Measurements from ENCODE around the gene MGAT3.
A peak's percentile ranks its signal among the peaks of the same experiment; 100 is the strongest.

MGAT3 gene

DNA sequence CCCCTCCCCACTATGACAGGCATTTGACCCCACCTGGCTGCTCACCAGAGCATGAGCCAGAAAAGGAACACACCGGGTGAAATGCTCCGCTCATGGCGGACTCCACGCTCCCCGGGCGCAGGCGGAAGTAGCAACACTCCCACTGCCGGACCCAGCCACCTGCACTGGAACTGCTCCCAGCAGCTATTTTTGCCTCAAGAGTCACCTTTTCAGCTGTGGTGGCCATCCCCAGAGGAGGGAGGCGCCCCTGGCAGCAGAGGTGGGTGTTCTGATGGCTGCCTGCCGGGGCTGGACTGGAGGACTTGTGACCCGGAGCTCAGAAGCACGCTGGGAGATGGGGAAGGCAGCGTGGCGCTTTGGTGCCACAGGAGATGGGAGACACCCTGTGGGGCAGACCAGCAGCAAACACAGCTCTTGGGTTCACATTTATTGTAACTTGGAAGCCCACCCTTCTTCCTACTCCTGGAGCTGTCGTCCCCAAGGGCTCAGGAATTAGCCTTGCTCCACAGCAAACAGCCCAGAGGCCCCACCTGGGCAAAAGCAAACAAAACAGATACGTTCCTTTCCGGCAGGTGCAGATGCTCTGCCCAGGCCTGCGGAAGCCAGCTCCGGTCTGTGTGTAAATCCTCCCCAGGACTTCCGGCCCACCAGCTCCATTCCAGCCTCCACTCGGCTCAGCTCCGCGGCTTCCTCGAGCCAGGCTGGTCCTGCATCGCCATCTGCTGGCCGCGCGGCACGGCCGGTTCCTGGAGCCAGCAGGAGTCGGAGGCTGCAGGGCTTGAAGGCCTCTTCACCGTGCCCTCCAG is 72.1 kb downstream of the MGAT3 start:
- peak; percentile 65 to 71 for DNase-seq (ENCODE audit: low read depth in 2 of 2)

GRCh38 chr22:39529487-39529851 is 72.7 kb downstream of the MGAT3 start:
- no peak for DNase-seq (ENCODE audit: low read depth in 2 of 2)

- DNase-seq (ENCODE audit: low read depth in 2 of 2), result no peak
These were observed 73.3 kb downstream of the MGAT3 start for GRCh38 chr22:39530116-39530515.

- DNase-seq (ENCODE audit: low read depth in 2 of 2), result no peak
These were observed 74.0 kb downstream of the MGAT3 start for GRCh38 chr22:39530692-39531331.

GRCh38 chr22:39532215-39533073 is 75.6 kb downstream of the MGAT3 start, which contains the start of gene RPS19BP1:
Gene RPS19BP1 (minus strand): TSS chr22:39532748. CDS start chr22:39532738, 10 bp downstream.
- DNase-seq (ENCODE audit: low read depth in 2 of 2), result peak; percentile 97 to 98

DNA sequence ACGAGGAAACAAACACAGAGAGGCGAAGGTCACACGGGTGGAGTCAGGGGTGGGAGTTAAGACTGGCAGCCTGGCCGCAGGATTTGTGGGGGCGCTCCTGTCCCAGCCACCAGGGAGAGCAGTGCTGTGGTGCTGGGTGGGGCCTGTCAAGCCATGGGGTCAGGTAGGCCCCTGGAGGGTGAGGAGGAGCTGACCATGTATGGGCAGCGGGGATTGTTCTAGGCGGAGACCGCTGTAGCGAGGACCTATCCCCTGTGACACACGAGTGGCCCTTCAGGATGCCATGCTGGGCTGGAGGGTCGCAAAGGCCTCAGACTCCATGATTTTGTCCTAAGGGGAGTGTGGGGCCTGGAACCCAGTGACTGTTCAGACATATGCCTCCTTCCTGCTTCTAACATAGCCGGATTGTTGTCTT is 77.3 kb downstream of the MGAT3 start:
- no peak for DNase-seq (ENCODE audit: low read depth in 2 of 2)

DNA sequence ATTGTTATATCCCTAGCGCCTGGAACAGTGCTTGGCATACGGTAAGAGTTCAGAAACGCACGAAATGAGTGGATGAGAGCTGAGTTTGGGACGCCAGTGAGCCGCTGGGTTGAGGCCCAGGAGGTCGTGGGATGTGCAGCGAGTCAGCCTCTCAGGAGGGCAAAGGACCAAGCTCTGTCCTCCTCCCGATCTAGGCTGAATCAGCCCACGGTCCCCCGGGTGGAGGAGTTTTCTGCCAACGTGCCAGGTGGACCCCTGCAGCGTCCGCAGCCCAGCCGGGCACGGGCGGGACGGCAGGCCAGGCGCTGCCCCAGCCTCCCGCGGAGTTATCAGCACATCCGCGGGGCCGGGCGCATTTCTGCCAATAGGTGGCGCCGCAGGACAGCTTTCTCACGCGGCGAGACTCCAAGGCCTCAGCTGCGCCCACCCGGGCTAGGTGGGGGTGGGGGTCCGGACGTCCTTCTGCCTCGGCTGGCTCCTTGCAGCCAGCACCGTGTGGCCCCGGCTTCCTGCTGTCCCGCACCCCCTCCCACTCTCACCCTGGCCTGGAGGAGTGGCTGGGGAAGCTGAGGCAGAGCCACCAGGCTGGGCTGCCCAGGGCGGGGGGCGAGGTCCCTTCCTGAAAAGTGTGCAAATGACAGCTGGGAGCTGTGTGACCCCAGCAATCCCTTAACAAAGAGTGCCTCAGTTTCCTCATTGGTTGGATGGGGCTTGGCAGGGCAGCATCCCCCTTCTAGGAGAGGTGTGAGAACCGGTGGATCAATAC is 78.0 kb downstream of the MGAT3 start:
- DNase-seq (ENCODE audit: low read depth in 2 of 2), result peak in 1 of 2 experiments; percentile 38

DNA sequence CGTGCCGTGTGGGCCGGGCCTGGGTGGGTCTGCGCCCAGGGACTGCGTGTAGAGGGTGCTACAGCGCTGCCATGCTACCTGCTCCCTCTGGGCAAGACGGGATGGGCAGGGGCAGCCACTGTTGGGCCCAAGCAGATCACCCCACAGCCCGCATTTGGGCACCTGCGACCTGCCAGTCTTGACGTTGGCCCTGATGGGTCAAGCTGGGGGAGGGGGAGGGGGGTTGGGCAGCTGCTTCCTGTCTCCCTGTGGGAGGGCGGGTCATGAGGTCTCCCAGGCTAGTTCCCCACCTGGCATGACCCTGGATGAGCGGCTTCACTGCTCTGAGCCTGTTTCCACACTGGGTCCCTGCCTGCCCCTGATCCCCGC is 78.5 kb downstream of the MGAT3 start:
- DNase-seq (ENCODE audit: low read depth in 2 of 2), result no peak

GRCh38 chr22:39535831-39536449 is 79.1 kb downstream of the MGAT3 start:
- DNase-seq (ENCODE audit: low read depth in 2 of 2), result no peak

DNA sequence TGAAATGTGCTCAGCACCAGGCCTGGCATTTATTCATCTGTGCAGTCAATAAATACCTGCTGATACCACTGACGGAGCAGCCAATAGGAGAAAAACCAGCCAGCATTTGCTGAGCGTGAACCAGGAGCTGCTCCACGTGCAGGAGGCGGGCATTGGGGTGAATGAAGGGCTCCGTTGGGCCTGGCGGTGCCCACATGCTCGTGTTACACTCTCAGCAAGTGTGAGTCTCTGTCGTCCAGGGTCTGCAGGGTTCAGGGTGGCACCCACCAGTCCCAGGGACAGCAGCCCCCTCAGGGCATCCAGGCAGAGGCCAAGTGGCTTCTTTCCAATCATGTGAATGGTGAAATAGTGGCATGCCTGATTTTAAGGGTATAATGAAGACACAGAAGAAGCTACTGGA is 79.9 kb downstream of the MGAT3 start:
- DNase-seq (ENCODE audit: low read depth in 2 of 2), result no peak

GRCh38 chr22:39537975-39538374 is 81.2 kb downstream of the MGAT3 start:
- DNase-seq (ENCODE audit: low read depth in 2 of 2), result no peak

Measured in fibroblast of skin of left biceps (primary cell).